Measurements from ENCODE around the gene LY6G6C.

DNA sequence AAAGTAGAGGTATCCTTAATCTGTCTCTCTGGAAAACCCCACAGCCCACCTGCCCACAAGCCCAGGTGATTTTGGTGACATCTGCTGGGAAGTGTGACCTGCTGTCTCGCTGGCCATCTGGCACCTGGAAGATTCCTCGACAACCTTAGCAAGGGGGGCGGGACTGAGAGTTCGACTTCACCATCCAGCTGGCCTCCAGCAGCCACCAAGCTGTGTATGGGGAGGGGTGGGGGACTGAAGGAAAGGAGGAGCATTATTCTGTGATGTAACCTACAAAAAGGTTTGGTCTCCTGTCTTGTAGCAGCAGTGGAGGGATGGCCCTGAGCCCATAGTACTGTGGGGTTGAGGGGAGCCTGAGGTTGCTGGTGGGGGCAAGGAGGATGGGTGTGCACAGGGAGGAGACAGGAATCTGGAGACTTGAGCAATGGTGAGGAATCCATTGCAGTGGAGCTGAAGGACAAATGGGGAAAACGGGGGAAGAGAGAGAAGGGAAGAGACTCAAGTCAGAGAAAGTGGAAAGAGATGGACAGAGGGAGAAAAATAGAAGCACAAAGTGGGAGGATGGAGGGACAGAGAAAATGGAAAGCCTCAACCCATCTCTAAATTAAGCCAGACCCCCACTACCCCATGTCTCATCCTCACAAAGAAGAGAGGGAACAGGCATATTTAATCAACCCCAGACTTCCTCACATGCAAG is 10.9 kb downstream of the LY6G6C start:
- TF ChIP-seq, protein P1, sequence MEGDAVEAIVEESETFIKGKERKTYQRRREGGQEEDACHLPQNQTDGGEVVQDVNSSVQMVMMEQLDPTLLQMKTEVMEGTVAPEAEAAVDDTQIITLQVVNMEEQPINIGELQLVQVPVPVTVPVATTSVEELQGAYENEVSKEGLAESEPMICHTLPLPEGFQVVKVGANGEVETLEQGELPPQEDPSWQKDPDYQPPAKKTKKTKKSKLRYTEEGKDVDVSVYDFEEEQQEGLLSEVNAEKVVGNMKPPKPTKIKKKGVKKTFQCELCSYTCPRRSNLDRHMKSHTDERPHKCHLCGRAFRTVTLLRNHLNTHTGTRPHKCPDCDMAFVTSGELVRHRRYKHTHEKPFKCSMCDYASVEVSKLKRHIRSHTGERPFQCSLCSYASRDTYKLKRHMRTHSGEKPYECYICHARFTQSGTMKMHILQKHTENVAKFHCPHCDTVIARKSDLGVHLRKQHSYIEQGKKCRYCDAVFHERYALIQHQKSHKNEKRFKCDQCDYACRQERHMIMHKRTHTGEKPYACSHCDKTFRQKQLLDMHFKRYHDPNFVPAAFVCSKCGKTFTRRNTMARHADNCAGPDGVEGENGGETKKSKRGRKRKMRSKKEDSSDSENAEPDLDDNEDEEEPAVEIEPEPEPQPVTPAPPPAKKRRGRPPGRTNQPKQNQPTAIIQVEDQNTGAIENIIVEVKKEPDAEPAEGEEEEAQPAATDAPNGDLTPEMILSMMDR (IDR thresholded peaks at IDR 0.05; ENCODE audit: low read length) = no peak
- no peak for TF ChIP-seq EZH2 (IDR thresholded peaks at IDR 0.05; ENCODE audit: borderline replicate concordance, low read length)
